HepG2 (cell line): ENCODE results near the gene CTNND1. TPM values are rescaled to one million over a fixed set of nuclear protein-coding genes. Genes with fewer than 3 reads are reported as not detected.

Experiments used
- ATF1 ChIP-seq: IDR thresholded peaks from 2 replicates; pipeline ENCODE4 v1.6.1; 2016; ENCODE audit warnings: mild to moderate bottlenecking, control low read depth
- DNMT1 ChIP-seq: sonication (generic); formaldehyde crosslinking; IDR thresholded peaks from 2 replicates; pipeline ENCODE4 v1.5.1; 2020; ENCODE audit warnings: mild to moderate bottlenecking, missing genetic modification reagents
- HNF4A ChIP-seq: sonication (generic); formaldehyde crosslinking; IDR thresholded peaks from 2 replicates; pipeline ENCODE4 v1.4.0; 2020; ENCODE audit warnings: missing genetic modification reagents
- ISL2 ChIP-seq: sonication (generic); formaldehyde crosslinking; IDR thresholded peaks from 2 replicates; pipeline ENCODE4 v1.5.0; 2020; ENCODE audit warnings: missing genetic modification reagents
- MBNL3 ChIP-seq: fragments of 250-450 bp; sonication (Bioruptor Pico); conservative IDR thresholded peaks from 2 replicates; pipeline ENCODE4 v1.8.0; 2022; ENCODE audit warnings: mild to moderate bottlenecking, inconsistent platforms
- NCOA2 ChIP-seq: sonication (generic); formaldehyde crosslinking; IDR thresholded peaks from 2 replicates; pipeline ENCODE4 v1.8.0; 2022; ENCODE audit warnings: inconsistent platforms
- NFKBIZ ChIP-seq: IDR thresholded peaks from 2 replicates; pipeline ENCODE4 v1.6.1; 2018; ENCODE audit warnings: missing genetic modification reagents, missing compliant biosample characterization
- POLR2G ChIP-seq: fragments of 200-400 bp; formaldehyde crosslinking; IDR thresholded peaks from 2 replicates; pipeline ENCODE4 v1.6.1; 2018; ENCODE audit warnings: mild to moderate bottlenecking, low read depth, low read length, moderate library complexity
- ZNF24 ChIP-seq: fragments of 450-650 bp; IDR thresholded peaks from 2 replicates; pipeline ENCODE4 v1.6.1; 2017; ENCODE audit warnings: antibody characterized with exemption, mild to moderate bottlenecking
- ZNF430 ChIP-seq: sonication (generic); formaldehyde crosslinking; IDR thresholded peaks from 2 replicates; pipeline ENCODE4 v1.9.0; 2021; ENCODE audit warnings: mild to moderate bottlenecking, missing genetic modification reagents
- ZNF619 ChIP-seq: sonication (generic); formaldehyde crosslinking; IDR thresholded peaks from 2 replicates; pipeline ENCODE4 v1.4.0; 2020; ENCODE audit warnings: mild to moderate bottlenecking, missing genetic modification reagents
- polyA plus RNA-seq, 8 experiments: library from polyadenylated mRNA; depleted of rRNA in 3 of 8; stranded (reverse) in 7 of 8; unstranded in 1 of 8; fragments of >200 nt; fragmentation: Illumina TruSeq in 4 of 8; extraction: Trizol in 4 of 8; gene quantifications; 2 replicates each; pipeline versions ENCODE4 v1.2.1 to v1.2.3, GENCODE V29; 2011 to 2016; ENCODE audit warnings: low read depth in 4 of 8, missing spikeins in 1 of 8, mixed read lengths in 1 of 8; ENCODE audit not compliant: insufficient read depth in 1 of 8
- total RNA-seq, 5 experiments: library from RNA; depleted of rRNA; stranded (reverse); fragments of >200 nt; fragmentation: Illumina TruSeq; extraction: Trizol; gene quantifications; 2 replicates each; pipeline ENCODE4 v1.2.3, GENCODE V29; 2016; ENCODE audit warnings: low read depth in 1 of 5
- TF ChIP-seq, protein P1 (sequence below): sonication (generic); formaldehyde crosslinking; IDR thresholded peaks from 2 replicates; pipeline ENCODE4 v1.5.1; 2020; ENCODE audit warnings: missing genetic modification reagents, mild to moderate bottlenecking, borderline replicate concordance
- TF ChIP-seq, protein P2 (sequence below): conservative IDR thresholded peaks from 2 replicates; pipeline ENCODE4 v1.6.1; 2018; ENCODE audit warnings: missing genetic modification reagents
- TF ChIP-seq, protein P3 (sequence below): sonication (generic); formaldehyde crosslinking; IDR thresholded peaks from 2 replicates; pipeline ENCODE4 v1.8.0; 2022; ENCODE audit warnings: mild to moderate bottlenecking, missing genetic modification reagents
- TF ChIP-seq, protein P4 (sequence below): sonication (generic); formaldehyde crosslinking; IDR thresholded peaks from 2 replicates; pipeline ENCODE4 v1.4.0; 2020; ENCODE audit warnings: missing genetic modification reagents

Gene CTNND1
- total and polyA plus RNA-seq, 2 of the 13 experiments (the other 11 are each of a cell fraction or from before 2014, with no cell fraction given): 117 to 128 TPM

DNA sequence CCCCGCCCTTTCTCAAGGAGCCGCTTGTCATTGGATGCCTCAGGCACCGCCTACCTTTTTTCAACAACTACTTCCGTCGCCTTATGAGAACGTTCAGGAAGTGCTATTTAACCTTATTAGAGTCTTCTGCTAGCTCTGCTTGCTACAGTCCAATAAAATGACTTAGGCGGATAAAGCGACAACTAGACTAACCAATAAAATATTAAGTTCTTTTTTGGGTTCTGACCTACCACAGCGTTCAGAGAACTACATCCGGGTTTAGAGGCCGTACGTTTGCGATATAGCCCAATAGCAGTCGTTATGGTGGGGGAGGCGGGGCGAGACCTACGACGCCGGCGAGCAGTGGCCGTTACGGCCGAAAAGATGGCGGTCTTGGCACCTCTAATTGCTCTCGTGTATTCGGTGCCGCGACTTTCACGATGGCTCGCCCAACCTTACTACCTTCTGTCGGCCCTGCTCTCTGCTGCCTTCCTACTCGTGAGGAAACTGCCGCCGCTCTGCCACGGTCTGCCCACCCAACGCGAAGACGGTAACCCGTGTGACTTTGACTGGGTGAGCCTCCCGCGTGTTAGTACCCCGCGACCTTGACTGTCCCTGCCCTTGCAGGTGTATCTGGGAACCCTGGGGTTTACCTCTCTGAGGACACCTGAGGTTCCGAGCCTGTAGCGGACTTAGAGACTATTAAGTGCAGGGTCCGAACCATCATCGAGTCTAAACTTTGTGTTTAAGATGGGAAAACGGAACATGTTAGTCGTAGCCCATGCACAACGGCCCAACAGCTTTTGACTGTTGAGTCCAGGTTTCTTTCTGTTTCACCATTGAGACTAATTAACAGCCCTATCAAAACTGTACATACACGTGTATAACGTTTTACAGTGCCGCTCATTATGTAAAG is 49.1 kb upstream of the CTNND1 start, which contains the start of gene TMX2 (continued):
- TF ChIP-seq MBNL3 (CRISPR knock-in tag) (no peak), ZNF430 (CRISPR knock-in tag) (no peak), NCOA2 (no peak), ZNF619 (CRISPR knock-in tag) (peak; percentile 95; the same call in 1 of the 2 replicates), ZNF24 (no peak), DNMT1 (CRISPR knock-in tag) (no peak), ISL2 (no peak), ATF1 (CRISPR knock-in tag) (peak; percentile 97), POLR2G (peak; percentile 80), NFKBIZ (CRISPR knock-in tag) (no peak), HNF4A (CRISPR knock-in tag) (no peak)
- TF ChIP-seq, protein P1, sequence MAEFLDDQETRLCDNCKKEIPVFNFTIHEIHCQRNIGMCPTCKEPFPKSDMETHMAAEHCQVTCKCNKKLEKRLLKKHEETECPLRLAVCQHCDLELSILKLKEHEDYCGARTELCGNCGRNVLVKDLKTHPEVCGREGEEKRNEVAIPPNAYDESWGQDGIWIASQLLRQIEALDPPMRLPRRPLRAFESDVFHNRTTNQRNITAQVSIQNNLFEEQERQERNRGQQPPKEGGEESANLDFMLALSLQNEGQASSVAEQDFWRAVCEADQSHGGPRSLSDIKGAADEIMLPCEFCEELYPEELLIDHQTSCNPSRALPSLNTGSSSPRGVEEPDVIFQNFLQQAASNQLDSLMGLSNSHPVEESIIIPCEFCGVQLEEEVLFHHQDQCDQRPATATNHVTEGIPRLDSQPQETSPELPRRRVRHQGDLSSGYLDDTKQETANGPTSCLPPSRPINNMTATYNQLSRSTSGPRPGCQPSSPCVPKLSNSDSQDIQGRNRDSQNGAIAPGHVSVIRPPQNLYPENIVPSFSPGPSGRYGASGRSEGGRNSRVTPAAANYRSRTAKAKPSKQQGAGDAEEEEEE (CRISPR knock-in tag): no peak
- TF ChIP-seq, protein P2, sequence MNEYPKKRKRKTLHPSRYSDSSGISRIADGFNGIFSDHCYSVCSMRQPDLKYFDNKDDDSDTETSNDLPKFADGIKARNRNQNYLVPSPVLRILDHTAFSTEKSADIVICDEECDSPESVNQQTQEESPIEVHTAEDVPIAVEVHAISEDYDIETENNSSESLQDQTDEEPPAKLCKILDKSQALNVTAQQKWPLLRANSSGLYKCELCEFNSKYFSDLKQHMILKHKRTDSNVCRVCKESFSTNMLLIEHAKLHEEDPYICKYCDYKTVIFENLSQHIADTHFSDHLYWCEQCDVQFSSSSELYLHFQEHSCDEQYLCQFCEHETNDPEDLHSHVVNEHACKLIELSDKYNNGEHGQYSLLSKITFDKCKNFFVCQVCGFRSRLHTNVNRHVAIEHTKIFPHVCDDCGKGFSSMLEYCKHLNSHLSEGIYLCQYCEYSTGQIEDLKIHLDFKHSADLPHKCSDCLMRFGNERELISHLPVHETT: no peak
- TF ChIP-seq, protein P3, sequence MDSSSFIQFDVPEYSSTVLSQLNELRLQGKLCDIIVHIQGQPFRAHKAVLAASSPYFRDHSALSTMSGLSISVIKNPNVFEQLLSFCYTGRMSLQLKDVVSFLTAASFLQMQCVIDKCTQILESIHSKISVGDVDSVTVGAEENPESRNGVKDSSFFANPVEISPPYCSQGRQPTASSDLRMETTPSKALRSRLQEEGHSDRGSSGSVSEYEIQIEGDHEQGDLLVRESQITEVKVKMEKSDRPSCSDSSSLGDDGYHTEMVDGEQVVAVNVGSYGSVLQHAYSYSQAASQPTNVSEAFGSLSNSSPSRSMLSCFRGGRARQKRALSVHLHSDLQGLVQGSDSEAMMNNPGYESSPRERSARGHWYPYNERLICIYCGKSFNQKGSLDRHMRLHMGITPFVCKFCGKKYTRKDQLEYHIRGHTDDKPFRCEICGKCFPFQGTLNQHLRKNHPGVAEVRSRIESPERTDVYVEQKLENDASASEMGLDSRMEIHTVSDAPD (CRISPR knock-in tag): no peak
- TF ChIP-seq, protein P4, sequence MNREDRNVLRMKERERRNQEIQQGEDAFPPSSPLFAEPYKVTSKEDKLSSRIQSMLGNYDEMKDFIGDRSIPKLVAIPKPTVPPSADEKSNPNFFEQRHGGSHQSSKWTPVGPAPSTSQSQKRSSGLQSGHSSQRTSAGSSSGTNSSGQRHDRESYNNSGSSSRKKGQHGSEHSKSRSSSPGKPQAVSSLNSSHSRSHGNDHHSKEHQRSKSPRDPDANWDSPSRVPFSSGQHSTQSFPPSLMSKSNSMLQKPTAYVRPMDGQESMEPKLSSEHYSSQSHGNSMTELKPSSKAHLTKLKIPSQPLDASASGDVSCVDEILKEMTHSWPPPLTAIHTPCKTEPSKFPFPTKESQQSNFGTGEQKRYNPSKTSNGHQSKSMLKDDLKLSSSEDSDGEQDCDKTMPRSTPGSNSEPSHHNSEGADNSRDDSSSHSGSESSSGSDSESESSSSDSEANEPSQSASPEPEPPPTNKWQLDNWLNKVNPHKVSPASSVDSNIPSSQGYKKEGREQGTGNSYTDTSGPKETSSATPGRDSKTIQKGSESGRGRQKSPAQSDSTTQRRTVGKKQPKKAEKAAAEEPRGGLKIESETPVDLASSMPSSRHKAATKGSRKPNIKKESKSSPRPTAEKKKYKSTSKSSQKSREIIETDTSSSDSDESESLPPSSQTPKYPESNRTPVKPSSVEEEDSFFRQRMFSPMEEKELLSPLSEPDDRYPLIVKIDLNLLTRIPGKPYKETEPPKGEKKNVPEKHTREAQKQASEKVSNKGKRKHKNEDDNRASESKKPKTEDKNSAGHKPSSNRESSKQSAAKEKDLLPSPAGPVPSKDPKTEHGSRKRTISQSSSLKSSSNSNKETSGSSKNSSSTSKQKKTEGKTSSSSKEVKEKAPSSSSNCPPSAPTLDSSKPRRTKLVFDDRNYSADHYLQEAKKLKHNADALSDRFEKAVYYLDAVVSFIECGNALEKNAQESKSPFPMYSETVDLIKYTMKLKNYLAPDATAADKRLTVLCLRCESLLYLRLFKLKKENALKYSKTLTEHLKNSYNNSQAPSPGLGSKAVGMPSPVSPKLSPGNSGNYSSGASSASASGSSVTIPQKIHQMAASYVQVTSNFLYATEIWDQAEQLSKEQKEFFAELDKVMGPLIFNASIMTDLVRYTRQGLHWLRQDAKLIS: no peak
